HL-60 (cell line): ENCODE results near the gene TFF3.

Experiments used
- DNase-seq, 2 experiments: peaks; one replicate each; pipeline ENCODE4 v3.0.0-alpha.2; 2010 to 2020; ENCODE audit warnings: low read depth in 1 of 2, low spot score in 1 of 2
- H3K27ac ChIP-seq: fragments of 250-450 bp; sonication (Bioruptor Pico); replicated peaks from 2 replicates; pipeline ENCODE4 v1.5.1; 2020; ENCODE audit warnings: mild to moderate bottlenecking, moderate library complexity
- H3K27me3 ChIP-seq: fragments of 250-450 bp; sonication (Bioruptor Pico); 2 replicates; pipeline ENCODE4 v1.5.1; 2021; ENCODE audit warnings: mild to moderate bottlenecking, moderate library complexity; ENCODE audit not compliant: insufficient read depth, poor library complexity, severe bottlenecking
- H3K4me3 ChIP-seq: replicated peaks from 2 replicates; pipeline ENCODE4 v1.5.1; 2011; ENCODE audit warnings: mild to moderate bottlenecking, control low read depth, low read length; ENCODE audit not compliant: insufficient read depth
- GABPA ChIP-seq: IDR thresholded peaks from 2 replicates; pipeline ENCODE4 v1.6.1; 2012; ENCODE audit warnings: low read depth
- POLR2AphosphoS5 ChIP-seq: IDR thresholded peaks from 2 replicates; pipeline ENCODE4 v1.6.1; 2012; ENCODE audit warnings: low read depth
- REST ChIP-seq: IDR thresholded peaks from 2 replicates; pipeline ENCODE4 v1.6.1; 2012; ENCODE audit warnings: low read depth; ENCODE audit not compliant: insufficient replicate concordance
- SPI1 ChIP-seq: IDR thresholded peaks from 2 replicates; pipeline ENCODE4 v1.6.1; 2012; ENCODE audit warnings: low read depth, mild to moderate bottlenecking, borderline replicate concordance
- TF ChIP-seq, protein P1 (sequence below): IDR thresholded peaks from one replicate; pipeline ENCODE4 v1.5.1; 2011; ENCODE audit warnings: low read length, control low read depth, inconsistent platforms; ENCODE audit not compliant: insufficient read depth

The TFF3 gene

GRCh38 chr21:42324896-42325295 is 9.7 kb upstream of the TFF3 start:
- DNase-seq = no peak
- no peak overlapping the region for H3K27ac ChIP-seq
- H3K4me3 ChIP-seq = no peak overlapping the region
- no peaks in the 10 kb centered on the region for H3K27me3 ChIP-seq
- TF ChIP-seq POLR2AphosphoS5 (no peak), REST (no peak), GABPA (no peak), SPI1 (no peak)
- TF ChIP-seq, protein P1, sequence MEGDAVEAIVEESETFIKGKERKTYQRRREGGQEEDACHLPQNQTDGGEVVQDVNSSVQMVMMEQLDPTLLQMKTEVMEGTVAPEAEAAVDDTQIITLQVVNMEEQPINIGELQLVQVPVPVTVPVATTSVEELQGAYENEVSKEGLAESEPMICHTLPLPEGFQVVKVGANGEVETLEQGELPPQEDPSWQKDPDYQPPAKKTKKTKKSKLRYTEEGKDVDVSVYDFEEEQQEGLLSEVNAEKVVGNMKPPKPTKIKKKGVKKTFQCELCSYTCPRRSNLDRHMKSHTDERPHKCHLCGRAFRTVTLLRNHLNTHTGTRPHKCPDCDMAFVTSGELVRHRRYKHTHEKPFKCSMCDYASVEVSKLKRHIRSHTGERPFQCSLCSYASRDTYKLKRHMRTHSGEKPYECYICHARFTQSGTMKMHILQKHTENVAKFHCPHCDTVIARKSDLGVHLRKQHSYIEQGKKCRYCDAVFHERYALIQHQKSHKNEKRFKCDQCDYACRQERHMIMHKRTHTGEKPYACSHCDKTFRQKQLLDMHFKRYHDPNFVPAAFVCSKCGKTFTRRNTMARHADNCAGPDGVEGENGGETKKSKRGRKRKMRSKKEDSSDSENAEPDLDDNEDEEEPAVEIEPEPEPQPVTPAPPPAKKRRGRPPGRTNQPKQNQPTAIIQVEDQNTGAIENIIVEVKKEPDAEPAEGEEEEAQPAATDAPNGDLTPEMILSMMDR = no peak

- TF ChIP-seq GABPA (no peak), SPI1 (no peak), REST (no peak), POLR2AphosphoS5 (no peak)
- TF ChIP-seq, protein P1 = no peak
- H3K27ac ChIP-seq = no peak overlapping the region
- H3K4me3 ChIP-seq = no peak overlapping the region
- no peak for DNase-seq
- H3K27me3 ChIP-seq = no peaks in the 10 kb centered on the region
Measured at GRCh38 chr21:42321845-42322244, 6.6 kb upstream of the TFF3 start.

GRCh38 chr21:42321231-42321630 is 6.0 kb upstream of the TFF3 start:
- H3K27ac ChIP-seq = no peak overlapping the region
- H3K27me3 ChIP-seq = no peaks in the 10 kb centered on the region
- H3K4me3 ChIP-seq = no peak overlapping the region
- TF ChIP-seq SPI1 = no peak
- TF ChIP-seq, protein P1 = no peak
- no peak for DNase-seq

DNA sequence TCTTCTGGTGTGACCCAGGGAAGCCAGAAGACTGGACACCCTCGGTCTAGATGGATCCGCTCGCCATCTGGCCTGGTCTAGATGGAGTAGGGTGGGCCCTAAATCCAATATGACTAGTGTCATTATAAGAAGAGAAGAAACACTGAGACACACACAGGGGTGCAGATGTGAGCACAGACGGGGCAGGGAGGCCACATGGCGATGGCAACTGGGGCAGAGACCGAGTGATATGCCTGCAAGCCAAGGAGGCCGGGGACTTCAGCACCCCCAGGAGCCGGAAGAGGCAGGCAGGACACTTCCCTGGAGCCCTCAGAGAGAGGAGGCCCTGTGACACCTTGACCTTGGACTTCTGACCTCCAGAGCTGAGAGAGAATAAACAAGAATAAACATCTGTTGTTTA is 5.6 kb upstream of the TFF3 start:
- no peak overlapping the region for H3K4me3 ChIP-seq
- no peaks in the 10 kb centered on the region for H3K27me3 ChIP-seq
- no peak overlapping the region for H3K27ac ChIP-seq
- DNase-seq = no peak
- no peak for TF ChIP-seq GABPA
- TF ChIP-seq, protein P1 = no peak
- no peak for TF ChIP-seq SPI1
- TF ChIP-seq POLR2AphosphoS5 = no peak
- no peak for TF ChIP-seq REST
